Measurements from ENCODE around the gene CA10.
A peak's percentile ranks its signal among the peaks of the same experiment; 100 is the strongest.

Gene CA10

GRCh38 chr17:51946311-51946710 is 212.2 kb downstream of the CA10 start:
- DNase-seq: no peak

GRCh38 chr17:51941272-51941671 is 217.2 kb downstream of the CA10 start:
- no peak for DNase-seq

- DNase-seq: no peak
These were observed 221.2 kb downstream of the CA10 start for GRCh38 chr17:51937264-51937663.

GRCh38 chr17:51935477-51935876 is 223.0 kb downstream of the CA10 start:
- no peak for DNase-seq

- DNase-seq: no peak
These were observed 224.9 kb downstream of the CA10 start for GRCh38 chr17:51933647-51934046.

- DNase-seq: no peak
These were observed 232.1 kb downstream of the CA10 start for GRCh38 chr17:51926448-51926847.

- no peak for DNase-seq
These were observed 237.0 kb downstream of the CA10 start for GRCh38 chr17:51921500-51921899.

- peak; percentile 28 for DNase-seq
These were observed 243.9 kb downstream of the CA10 start for GRCh38 chr17:51914577-51914976.

- no peak for DNase-seq
These were observed 244.9 kb downstream of the CA10 start for GRCh38 chr17:51913491-51914205.

GRCh38 chr17:51912939-51913338 is 245.6 kb downstream of the CA10 start:
- no peak for DNase-seq

- DNase-seq: no peak
These were observed 247.3 kb downstream of the CA10 start for GRCh38 chr17:51911237-51911636.

GRCh38 chr17:51909971-51910370 is 248.5 kb downstream of the CA10 start:
- DNase-seq: no peak

- DNase-seq: no peak
These were observed 249.5 kb downstream of the CA10 start for GRCh38 chr17:51908841-51909537.

GRCh38 chr17:51907041-51907440 is 251.5 kb downstream of the CA10 start:
- peak; percentile 5 for DNase-seq

GRCh38 chr17:51904379-51904778 is 254.1 kb downstream of the CA10 start:
- no peak for DNase-seq

GRCh38 chr17:51901242-51901641 is 257.3 kb downstream of the CA10 start:
- DNase-seq: no peak

GRCh38 chr17:51891936-51892335 is 266.6 kb downstream of the CA10 start:
- DNase-seq: no peak

GRCh38 chr17:51890710-51891109 is 267.8 kb downstream of the CA10 start:
- DNase-seq: no peak

GRCh38 chr17:51888816-51889215 is 269.7 kb downstream of the CA10 start:
- DNase-seq: no peak

- DNase-seq: no peak
These were observed 281.5 kb downstream of the CA10 start for GRCh38 chr17:51876986-51877385.

- DNase-seq: no peak
These were observed 285.2 kb downstream of the CA10 start for GRCh38 chr17:51873302-51873701.

- no peak for DNase-seq
These were observed 289.1 kb downstream of the CA10 start for GRCh38 chr17:51869387-51869786.

- DNase-seq: peak; percentile 66
These were observed 297.5 kb downstream of the CA10 start for GRCh38 chr17:51860954-51861561.

GRCh38 chr17:51857052-51857597 is 301.4 kb downstream of the CA10 start:
- DNase-seq: peak; percentile 23
